HPDE6-E6E7 (cell line): Measurements from ENCODE around the gene MYL4.
"Not testable (repeated sequence)": the region's sequence is repeated elsewhere in the genome, so short reads cannot be mapped to it uniquely, and the experiment has no call there.

Source experiments
- DNase-seq: peaks from one replicate; pipeline ENCODE4 v3.0.0; 2011; ENCODE audit warnings: missing footprints; ENCODE audit errors: extremely low spot score

Gene MYL4

GRCh38 chr17:47193931-47194511, 15.1 kb upstream of the MYL4 start:
- DNase-seq, result no peak

GRCh38 chr17:47197821-47198220, 11.3 kb upstream of the MYL4 start:
- no peak for DNase-seq

GRCh38 chr17:47199627-47200324, 9.4 kb upstream of the MYL4 start:
- no peak for DNase-seq

- DNase-seq, result no peak
Observed at GRCh38 chr17:47200325-47200664, 8.9 kb upstream of the MYL4 start.

DNA sequence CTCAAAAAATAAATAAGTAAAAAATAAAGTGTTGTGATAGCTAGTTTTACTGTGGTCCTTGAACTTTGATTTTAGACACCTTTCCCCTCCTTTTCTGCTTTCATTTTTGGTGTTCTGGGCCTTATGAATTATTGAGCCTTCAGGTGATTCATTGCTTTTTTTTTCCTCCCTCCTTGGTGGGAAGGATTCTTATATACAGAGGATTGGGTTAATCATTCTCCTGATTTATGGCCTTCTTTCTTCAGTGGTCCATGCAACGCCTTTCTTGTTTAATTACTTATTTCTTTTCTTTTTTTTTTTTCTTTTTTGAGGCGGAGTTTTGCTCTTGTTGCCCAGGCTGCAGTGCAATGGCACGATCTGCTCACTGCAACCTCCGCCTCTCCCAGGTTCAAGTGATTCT, 8.0 kb upstream of the MYL4 start:
- no peak for DNase-seq

- no peak for DNase-seq
Observed at GRCh38 chr17:47203984-47204721, 5.0 kb upstream of the MYL4 start.

DNA sequence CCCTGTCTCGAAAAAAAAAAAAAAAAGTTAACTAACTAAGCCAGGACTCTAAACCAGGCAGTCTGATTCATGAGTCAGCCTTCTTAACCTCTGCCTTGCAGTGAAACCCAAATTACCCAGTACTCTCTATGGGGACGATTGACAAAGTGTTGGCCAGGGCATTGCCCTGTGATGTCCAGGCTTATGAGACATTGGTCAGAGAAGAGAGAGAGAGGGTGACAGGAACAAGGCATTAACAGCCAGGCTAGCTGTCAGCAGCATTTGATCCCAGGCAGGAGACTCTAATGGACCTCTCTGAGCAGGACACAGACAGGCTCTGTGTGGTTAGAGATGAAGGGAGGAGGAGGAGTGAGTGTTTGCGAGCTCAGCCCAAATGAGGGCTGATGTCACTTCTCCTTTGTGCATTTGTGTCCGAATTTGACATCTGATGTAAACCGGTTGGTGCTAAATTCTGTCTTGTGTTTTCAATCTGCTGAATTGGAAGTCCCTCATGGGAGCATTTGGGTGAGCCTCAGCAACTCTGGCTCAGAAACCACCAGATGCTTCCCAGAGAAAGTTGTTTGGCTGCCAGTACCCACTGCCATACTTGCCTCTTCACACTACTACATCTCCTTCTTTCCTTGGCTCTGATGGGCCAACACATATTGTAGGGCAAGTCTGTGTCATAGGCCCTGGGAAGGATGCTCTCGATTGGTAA, 4.3 kb upstream of the MYL4 start:
- no peak for DNase-seq

- no peak for DNase-seq
Observed at GRCh38 chr17:47205419-47205963, 3.7 kb upstream of the MYL4 start.

DNA sequence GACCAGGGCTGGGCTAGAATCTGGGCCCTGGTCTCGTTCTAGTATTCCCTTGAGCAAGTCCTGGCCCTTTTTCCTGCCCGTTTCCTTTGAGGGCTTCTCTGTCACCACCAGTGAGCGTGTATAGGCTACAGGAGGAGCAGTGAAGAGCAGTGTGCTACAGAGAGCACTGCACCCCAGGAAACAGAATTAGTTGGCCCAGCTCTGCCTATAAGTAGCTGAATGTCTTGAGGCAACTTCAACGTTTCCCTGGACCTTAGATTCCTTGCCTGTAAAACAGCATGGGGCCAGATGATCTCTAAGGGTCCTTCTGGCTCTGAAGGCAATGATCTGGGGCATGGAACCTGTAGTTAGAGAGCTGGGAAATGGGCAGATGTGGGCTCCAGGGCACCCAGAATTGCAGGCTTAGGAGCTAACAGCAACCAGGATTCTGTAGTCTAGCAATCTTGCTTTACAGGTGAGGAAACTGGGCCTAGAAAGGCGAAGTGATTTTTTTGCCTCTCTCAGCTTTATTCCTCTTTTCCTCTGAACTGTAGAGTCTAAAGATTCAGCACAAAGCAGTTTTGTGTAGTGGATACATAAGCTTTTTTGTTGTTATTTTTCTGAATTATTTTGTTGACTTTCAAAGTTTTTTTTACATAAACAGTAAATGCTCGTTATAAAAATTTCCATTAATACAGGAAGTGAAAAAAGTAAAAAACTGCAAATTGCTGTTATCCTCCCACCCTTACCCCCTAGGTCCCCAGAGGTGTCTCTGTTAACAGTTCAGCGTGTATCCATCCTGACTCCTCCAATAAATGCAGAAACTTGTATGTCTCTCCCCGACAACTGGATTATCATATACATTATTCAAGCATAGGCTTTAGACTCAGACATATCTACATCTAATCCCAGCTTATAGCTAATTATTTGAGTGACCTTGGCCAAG, 1.7 kb upstream of the MYL4 start:
- no peak for DNase-seq

DNA sequence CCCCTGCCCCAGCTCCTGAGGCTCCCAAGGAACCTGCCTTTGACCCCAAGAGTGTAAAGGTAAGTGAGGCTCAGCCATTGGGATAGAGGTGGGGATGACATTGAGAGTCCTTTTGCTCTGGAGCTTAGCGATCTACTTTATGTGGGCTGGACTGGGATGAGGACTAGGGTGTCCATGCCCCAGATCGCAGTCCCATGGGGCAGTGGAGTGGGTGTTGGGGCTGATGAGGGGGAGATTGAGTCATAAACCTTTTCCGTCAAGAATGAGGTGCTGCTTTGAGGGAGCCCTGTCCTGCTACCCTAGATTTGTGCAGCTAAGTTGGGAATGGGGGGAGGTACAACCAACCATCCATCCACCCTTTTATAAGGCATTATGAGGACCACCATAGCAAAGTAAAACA, 351 bp downstream of the MYL4 start:
- no peak for DNase-seq

GRCh38 chr17:47210105-47210504, 957 bp downstream of the MYL4 start:
- DNase-seq, result no peak

- DNase-seq, result no peak
Observed at GRCh38 chr17:47210779-47211178, 1.6 kb downstream of the MYL4 start.

GRCh38 chr17:47212458-47212857, 3.3 kb downstream of the MYL4 start:
- no peak for DNase-seq

DNA sequence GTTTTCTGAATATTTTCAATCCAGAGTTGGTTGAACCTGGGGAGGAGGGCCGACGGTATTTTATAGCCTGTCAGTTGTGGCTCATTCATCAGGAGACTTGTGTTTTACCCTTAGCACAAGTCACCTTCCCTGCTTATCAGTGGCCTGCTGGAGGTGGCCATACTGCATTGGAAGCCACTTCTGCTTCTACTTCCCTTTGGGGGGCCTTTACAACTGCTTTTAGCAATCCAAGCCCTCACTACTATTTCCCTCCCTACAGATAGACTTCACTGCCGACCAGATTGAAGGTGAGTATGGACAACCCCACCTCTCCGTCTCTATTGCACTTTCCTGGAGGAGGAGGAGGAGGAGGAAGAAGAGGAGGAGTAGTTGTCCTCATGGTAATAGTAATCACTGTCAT, 4.4 kb downstream of the MYL4 start:
- no peak for DNase-seq

DNA sequence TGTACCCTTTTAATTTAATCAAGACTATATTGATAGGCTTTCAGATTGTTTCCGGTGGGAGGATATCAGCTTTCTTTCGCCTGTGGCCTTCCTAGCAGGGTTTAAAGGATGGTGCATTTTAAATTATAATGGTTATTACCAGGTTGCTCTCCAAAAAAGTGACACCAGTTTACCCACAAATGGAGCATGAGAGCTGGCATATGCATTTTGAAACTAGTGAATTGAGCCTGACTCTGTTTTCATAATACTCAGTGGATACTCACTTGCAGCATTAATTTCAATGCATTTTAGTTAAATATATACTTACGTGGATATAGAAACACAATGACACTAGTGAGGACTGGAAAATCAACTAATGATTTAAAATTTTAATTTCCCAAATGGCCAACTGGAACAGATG, 5.8 kb downstream of the MYL4 start:
- no peak for DNase-seq

- DNase-seq, result not testable (repeated sequence)
Observed at GRCh38 chr17:47216821-47217220, 7.7 kb downstream of the MYL4 start.

- DNase-seq, result not testable (repeated sequence)
Observed at GRCh38 chr17:47217279-47217678, 8.1 kb downstream of the MYL4 start.

DNA sequence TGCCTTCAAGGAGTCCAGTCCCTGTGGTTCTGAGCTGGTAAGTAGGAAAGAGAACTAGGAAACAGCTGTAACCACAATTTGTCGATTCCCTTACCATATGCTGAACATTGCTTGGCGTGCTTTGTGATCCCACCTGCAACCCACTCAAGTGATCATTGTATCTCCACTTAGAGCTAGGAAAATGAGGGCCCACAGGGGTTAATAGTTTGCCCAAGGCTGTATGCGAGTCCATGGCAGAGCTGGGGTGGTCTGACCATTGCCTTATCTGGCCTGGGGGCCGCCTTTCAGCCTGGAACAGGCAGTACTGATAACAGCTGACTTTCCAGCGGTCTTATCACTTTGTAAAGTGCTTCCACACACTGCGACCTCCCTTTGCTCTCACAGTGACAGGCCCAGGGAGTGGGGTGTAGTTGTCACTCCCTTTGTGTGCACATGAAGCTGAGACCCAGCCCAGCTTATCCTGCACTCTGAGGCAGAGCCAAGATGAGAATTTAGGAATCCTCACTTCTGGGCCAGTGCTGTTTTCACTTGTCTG, 9.8 kb downstream of the MYL4 start:
- no peak for DNase-seq

GRCh38 chr17:47219621-47220475, 10.7 kb downstream of the MYL4 start:
- no peak for DNase-seq

DNA sequence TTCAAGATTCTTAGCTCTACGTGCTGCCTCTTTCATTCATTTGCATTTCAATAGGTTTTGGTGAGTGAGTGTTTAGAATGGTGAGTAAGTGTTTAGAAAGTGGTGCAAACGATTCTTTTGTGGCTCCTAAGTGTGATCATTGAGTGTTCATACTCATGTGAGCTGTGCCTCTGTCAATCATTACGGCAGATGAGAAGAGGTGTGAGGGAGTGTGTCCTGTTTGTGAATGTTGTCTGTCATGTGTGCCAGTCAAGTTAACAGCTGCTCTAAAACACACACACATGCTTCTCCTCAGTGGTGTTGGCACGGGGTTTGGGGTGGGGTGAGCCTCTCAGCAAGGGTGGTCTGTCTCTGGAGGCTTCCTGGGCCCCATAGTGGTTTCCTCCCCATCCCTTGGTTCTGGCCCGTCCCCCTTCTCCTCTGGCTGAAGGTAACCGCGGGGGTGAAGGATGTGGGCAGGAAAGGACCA, 11.4 kb downstream of the MYL4 start:
- no peak for DNase-seq
